Neural crest cell (in vitro differentiated cells): ENCODE data around the gene SMIM35. TPM values are rescaled to one million over a fixed set of nuclear protein-coding genes. Genes with fewer than 3 reads are reported as not detected.

Source experiments
- DNase-seq: peaks from one replicate; pipeline ENCODE4 v3.0.0; 2021; ENCODE audit warnings: low read depth, mixed read lengths, low spot score
- H3K27ac Mint-ChIP-seq: one replicate; pipeline ENCODE4 v1.8.0; 2021; ENCODE audit warnings: mild to moderate bottlenecking, mixed read lengths; ENCODE audit not compliant: unreplicated experiment
- H3K27me3 Mint-ChIP-seq: 2 replicates; pipeline ENCODE4 v1.8.0; 2021; ENCODE audit warnings: low read depth, mild to moderate bottlenecking, mixed read lengths
- H3K36me3 Mint-ChIP-seq: 2 replicates; pipeline ENCODE4 v1.8.0; 2021; ENCODE audit warnings: low read depth, mild to moderate bottlenecking, mixed read lengths
- H3K4me1 Mint-ChIP-seq: 2 replicates; pipeline ENCODE4 v1.8.0; 2021; ENCODE audit warnings: mixed read lengths
- H3K4me3 Mint-ChIP-seq: one replicate; pipeline ENCODE4 v1.8.0; 2021; ENCODE audit warnings: mild to moderate bottlenecking, mixed read lengths
- H3K9me3 Mint-ChIP-seq: 2 replicates; pipeline ENCODE4 v1.8.0; 2021; ENCODE audit warnings: mixed read lengths
- CTCF ChIP-seq: fragments of 200-600 bp; sonication (generic); conservative IDR thresholded peaks from 2 replicates; pipeline ENCODE4 v1.5.0; 2021; ENCODE audit warnings: antibody characterized with exemption, mild to moderate bottlenecking
- total RNA-seq: library from RNA; stranded (reverse); gene quantifications from 2 replicates; pipeline ENCODE4 v1.2.1, GENCODE V29; 2021

SMIM35 gene
- total RNA-seq, 1 donor from 2014 or later: not detected

GRCh38 chr11:118054712-118055640, 31.8 kb downstream of the SMIM35 start:
- Mint-ChIP-seq H3K36me3 (no peaks in the 10 kb centered on the region), H3K27me3 (no peaks in the 10 kb centered on the region), H3K4me1 (peaks cover 13% of the 10 kb centered on the region), H3K9me3 (no peaks in the 10 kb centered on the region), H3K27ac (no peak overlapping the region), H3K4me3 (no peak overlapping the region)
- no peak for DNase-seq
- no peak for TF ChIP-seq CTCF

GRCh38 chr11:118052581-118053206, 34.1 kb downstream of the SMIM35 start:
- TF ChIP-seq CTCF: no peak
- Mint-ChIP-seq H3K36me3 (no peaks in the 10 kb centered on the region), H3K27ac (no peak overlapping the region), H3K4me3 (no peak overlapping the region), H3K4me1 (peaks cover 12% of the 10 kb centered on the region), H3K27me3 (no peaks in the 10 kb centered on the region), H3K9me3 (no peaks in the 10 kb centered on the region)
- no peak for DNase-seq

GRCh38 chr11:118051611-118052461, 34.9 kb downstream of the SMIM35 start:
- Mint-ChIP-seq H3K36me3 (no peaks in the 10 kb centered on the region), H3K4me3 (no peak overlapping the region), H3K27me3 (no peaks in the 10 kb centered on the region), H3K9me3 (no peaks in the 10 kb centered on the region), H3K27ac (peak overlapping the region; percentile 29), H3K4me1 (peaks cover 6% of the 10 kb centered on the region)
- TF ChIP-seq CTCF: no peak
- no peak for DNase-seq

- Mint-ChIP-seq H3K4me1 (peaks cover 6% of the 10 kb centered on the region), H3K4me3 (no peak overlapping the region), H3K27ac (no peak overlapping the region), H3K36me3 (no peaks in the 10 kb centered on the region), H3K9me3 (no peaks in the 10 kb centered on the region), H3K27me3 (no peaks in the 10 kb centered on the region)
- no peak for TF ChIP-seq CTCF
- DNase-seq: no peak
Observed at GRCh38 chr11:118051136-118051610, 35.6 kb downstream of the SMIM35 start.

- H3K27me3 Mint-ChIP-seq: no peaks in the 10 kb centered on the region
- no peaks in the 10 kb centered on the region for H3K9me3 Mint-ChIP-seq
- no peak for DNase-seq
Observed at GRCh38 chr11:118050208-118050891, 36.4 kb downstream of the SMIM35 start.

More at GRCh38 chr11:118050208-118050891, 36.4 kb downstream of the SMIM35 start:
- no peak overlapping the region for H3K27ac Mint-ChIP-seq
- H3K4me3 Mint-ChIP-seq: no peak overlapping the region
- H3K4me1 Mint-ChIP-seq: peaks cover 6% of the 10 kb centered on the region
- no peaks in the 10 kb centered on the region for H3K36me3 Mint-ChIP-seq
- no peak for TF ChIP-seq CTCF
